NCI-H146 treated with DMSO at 0.1 percent for 48 hours (cell line): Measurements from ENCODE around the gene USF2.
"Not testable (repeated sequence)": the region's sequence is repeated elsewhere in the genome, so short reads cannot be mapped to it uniquely, and the experiment has no call there.

Experiments used
- DNase-seq: peaks from one replicate; lab custom pipeline; 2025; ENCODE audit not compliant: unreplicated experiment; lab: John Stamatoyannopoulos, UW

Gene USF2

GRCh38 chr19:35284153-35285094 lies 15.7 kb downstream of the USF2 start:
- no peak for DNase-seq

- DNase-seq, result no peak
Measured at GRCh38 chr19:35285095-35285449, 16.3 kb downstream of the USF2 start.

DNA sequence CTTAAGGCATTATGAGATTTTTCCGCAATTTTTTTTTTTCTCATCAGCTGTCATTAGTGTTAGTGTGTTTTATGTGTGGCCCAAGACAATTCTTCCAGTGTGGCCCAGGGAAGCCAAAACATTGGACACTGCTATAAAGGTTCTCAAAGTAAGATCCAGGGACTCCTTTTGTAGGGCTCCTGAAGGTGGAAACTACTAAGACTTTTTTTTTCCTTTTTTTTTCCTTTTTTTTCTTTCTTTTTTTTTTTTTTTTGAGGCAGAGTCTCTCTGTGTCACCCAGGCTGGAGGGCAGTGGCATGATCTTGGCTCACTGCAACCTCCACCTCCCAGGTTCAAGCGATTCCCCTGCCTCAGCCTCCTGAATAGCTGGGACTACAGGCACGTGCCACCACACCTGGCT lies 16.7 kb downstream of the USF2 start:
- not testable (repeated sequence) for DNase-seq

- not testable (repeated sequence) for DNase-seq
Measured at GRCh38 chr19:35286101-35286500, 17.3 kb downstream of the USF2 start.

DNA sequence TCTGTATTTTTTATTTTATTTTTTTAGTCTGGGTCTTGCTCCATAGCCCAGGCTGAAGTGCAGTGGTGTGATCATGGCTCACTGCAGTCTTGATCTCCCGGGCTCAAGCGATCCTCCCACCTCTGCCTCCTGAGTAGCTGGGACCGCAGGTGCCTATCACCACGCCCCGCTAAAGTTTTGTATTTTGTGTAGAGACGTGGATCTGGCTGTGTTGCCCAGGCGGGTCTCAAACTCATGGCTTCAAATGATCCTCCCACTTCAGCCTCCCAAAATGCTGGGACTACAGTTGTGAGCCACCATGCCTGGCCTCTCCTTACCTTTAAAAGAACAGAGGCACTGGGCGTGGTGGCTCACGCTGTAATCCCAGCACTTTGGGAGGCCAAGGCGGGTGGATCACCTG lies 19.0 kb downstream of the USF2 start:
- no peak for DNase-seq

DNA sequence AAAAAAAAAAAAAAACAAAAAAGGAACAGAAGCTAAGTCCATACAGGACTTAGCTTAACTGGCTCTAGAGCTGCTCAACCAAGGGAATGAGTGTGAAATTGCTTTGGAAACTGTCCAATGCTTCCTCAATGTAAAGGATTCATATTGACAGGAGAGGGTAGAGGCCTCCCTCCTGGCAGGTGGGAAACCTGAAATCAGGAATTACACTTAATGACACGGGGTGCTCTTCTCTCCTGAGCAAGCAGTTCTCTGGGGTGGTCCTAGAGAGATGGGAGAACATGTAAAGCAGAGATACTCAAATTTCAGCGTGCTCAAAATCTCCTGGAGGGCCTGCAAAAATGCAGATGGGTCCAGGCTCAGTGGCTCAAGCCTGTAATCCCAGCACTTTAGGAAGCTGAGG lies 19.6 kb downstream of the USF2 start:
- no peak for DNase-seq

DNA sequence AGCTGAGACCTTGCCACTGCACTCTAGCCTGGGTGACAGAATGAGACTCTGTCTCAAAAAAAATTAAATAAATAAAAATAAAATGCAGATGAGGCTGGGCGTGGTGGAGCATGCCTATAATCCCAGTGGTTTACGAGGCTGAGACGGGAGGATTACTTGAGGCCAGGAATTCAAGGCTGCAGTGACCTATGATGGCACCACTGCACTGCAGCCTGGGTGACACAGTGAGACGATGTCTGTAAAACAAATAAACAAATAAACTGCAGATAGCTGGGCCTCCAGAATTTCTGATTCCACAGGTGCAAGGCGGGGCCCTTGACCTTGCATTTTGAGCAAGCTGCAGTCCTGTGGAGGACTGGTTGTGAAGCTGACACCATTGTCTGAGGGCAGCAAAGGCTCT lies 20.1 kb downstream of the USF2 start:
- no peak for DNase-seq

- DNase-seq, result no peak
Measured at GRCh38 chr19:35290381-35291127, 21.8 kb downstream of the USF2 start.

- peak; percentile 31 for DNase-seq
Measured at GRCh38 chr19:35291259-35291658, 22.5 kb downstream of the USF2 start.

DNA sequence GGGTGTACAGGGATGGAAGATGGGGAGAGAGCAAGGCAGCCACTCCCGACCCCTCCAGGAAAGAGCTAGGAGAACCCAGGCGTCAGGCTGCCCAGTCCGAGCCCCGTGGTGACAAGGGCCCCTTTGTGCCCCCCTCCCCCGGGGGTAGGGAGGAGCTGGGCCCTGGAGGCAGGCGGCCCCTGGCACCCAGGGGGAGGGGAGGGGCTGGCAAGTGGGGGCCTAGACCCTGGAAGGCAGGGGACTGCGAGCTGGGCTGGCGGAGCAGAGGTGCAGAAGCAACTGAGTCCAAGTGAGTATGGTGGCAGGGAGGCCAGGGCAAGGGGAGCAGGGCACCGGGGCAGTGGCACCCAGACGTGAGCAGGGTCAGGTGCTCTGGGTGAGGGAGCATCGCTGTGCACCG lies 23.2 kb downstream of the USF2 start, which contains the start of gene MAG:
Gene MAG (plus strand): TSS at position 246 of the 400 bp plus-strand sequence. CDS start 3,248 bp downstream, outside the sequence.
- DNase-seq, result no peak

DNA sequence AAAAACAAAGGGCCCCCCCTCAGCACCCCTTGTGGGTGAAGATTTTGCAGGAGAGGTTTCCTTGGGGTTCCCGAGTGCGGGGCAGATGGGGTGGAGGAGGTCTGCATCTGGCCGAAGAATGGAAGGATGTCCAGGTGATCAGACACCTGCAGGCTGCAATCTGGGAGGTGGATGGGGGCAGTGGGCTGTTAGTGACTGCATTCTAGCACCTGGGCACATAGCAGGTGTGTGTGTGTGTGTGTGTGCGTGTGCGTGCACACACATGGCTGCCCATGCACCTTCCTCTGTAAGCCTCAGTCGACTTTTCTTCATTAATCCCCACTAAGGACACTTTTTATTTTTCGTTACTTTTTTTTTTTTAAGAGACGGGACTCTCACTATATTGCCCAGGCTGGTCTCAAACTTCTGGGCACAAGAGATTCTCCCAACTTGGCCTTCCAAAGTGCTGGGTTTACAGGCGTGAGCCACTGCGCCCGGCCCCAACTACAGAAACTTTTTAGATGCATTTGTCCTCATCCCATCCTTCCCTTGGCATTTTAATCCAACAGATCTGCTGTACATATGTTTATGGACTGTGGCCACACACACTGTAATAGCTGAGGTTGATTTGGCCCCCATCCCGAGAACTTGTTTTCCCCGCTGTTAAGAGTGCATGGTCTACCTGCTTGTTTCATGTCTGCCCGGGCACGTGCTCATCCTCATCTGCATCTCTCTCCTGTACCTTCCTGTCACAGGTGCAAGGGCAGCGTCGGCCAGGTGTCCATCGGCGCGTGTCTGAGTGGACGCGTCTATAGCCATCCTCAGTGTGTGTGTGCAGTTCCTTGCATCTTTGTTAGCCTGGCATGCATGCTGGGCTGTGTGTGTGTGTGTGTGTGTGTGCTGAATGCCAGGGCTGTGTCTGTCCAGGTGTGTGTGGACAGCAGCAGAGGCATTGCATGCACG lies 23.9 kb downstream of the USF2 start:
- peak; percentile 14 for DNase-seq

DNA sequence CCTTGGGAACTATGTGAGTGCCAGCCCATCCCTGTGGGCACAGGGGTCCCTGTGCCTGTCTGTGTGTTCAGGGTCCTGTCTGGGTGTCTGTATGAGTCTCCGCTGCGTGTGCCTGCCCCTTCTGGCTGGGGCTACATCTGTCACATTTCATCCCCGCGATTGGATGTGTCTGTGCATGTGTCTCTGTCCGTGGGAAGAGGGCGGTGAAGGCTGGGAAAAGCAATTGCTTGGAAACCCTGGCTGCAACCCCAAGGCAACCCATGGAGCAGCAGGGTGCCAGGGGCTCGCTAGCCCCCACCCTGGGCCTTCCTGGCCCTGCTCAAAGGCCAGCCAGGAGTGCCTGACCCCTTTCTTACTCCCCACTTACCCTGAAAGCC lies 24.6 kb downstream of the USF2 start:
- no peak for DNase-seq

- no peak for DNase-seq
Measured at GRCh38 chr19:35293808-35294207, 25.0 kb downstream of the USF2 start.

DNA sequence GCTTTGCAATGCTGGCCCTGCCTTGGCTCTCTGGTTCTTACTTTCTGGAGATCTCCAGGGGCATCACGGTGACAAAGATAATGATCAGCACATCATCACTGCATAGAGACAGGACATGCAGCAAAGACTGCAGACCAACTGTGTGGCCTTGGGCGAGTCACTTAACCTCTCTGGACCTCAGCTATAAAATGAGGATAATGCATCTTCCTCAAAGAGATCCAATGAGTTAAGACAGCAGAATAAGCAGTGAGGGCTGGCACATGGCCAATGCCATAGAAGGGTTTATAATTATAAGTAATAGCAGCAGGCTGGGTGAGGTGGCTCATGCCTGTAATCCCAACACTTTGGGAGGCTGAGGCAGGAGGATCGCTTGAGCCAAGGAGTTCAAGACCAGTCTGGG lies 25.6 kb downstream of the USF2 start:
- no peak for DNase-seq

- no peak for DNase-seq
Measured at GRCh38 chr19:35294859-35295791, 26.4 kb downstream of the USF2 start.

- DNase-seq, result no peak
Measured at GRCh38 chr19:35295792-35296462, 27.2 kb downstream of the USF2 start.

- no peak for DNase-seq
Measured at GRCh38 chr19:35296644-35297514, 28.1 kb downstream of the USF2 start.

DNA sequence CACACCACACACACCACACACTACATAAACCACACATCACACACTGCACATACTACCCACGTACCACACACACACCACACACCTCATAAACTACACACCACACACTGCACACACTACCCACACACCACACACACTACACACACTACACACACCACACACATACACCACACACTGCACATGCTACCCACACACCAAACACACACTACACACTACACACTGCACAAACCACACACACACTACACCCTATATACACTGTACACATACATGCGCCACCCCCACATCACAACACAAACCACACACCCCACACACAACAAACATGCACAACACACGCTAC lies 28.7 kb downstream of the USF2 start:
- DNase-seq, result no peak

GRCh38 chr19:35297922-35298321 lies 29.2 kb downstream of the USF2 start:
- DNase-seq, result no peak
